IMR-90 (cell line): ENCODE data around the gene NPY4R. TPM values are rescaled to one million over a fixed set of nuclear protein-coding genes. Genes with fewer than 3 reads are reported as not detected.

Experiments
- ATAC-seq: fragments of 200-7000 bp; cut with Tn5 transposase; 2 replicates; pipeline ENCODE4 v1.9.1; 2020; ENCODE audit warnings: low read depth, mild to moderate bottlenecking, moderate library complexity
- BruUV-seq: library from RNA; stranded (reverse); fragments of 400-500 nt; replicated peaks from 2 replicates; lab custom pipeline; 2021; lab: Mats Ljungman, UMichigan
- CTCF ChIA-PET: fragments of 300-600 bp; formaldehyde crosslinking; extraction: SDS; loops from one replicate; lab custom pipeline; 2021; ENCODE audit warnings: antibody characterized with exemption; lab: Yijun Ruan, JAX
- POLR2A ChIA-PET: fragments of 300-600 bp; sonication (Branson Sonifier 250); formaldehyde crosslinking; loops from one replicate; lab custom pipeline; 2022; ENCODE audit warnings: antibody characterized with exemption; ENCODE audit not compliant: unreplicated experiment; lab: Charles Lee
- DNase-seq: peaks from one replicate; pipeline ENCODE4 v3.0.0; 2013
- H2AFZ ChIP-seq: replicated peaks from 2 replicates; pipeline ENCODE3; 2013; ENCODE audit warnings: low read length, mild to moderate bottlenecking; ENCODE audit not compliant: poor library complexity
- H2AK5ac ChIP-seq: 2 replicates; pipeline ENCODE4 v1.6.1; 2013; ENCODE audit warnings: low read depth, low read length, inconsistent platforms
- H2AK9ac ChIP-seq: replicated peaks from 2 replicates; pipeline ENCODE3; 2013; ENCODE audit warnings: mild to moderate bottlenecking, low read depth, low read length, moderate library complexity; ENCODE audit not compliant: poor library complexity
- H2BK120ac ChIP-seq: 2 replicates; pipeline ENCODE4 v1.6.1; 2013; ENCODE audit warnings: low read depth, low read length, inconsistent platforms
- H2BK15ac ChIP-seq: 3 replicates; pipeline ENCODE4 v1.6.1; 2013; ENCODE audit warnings: low read depth, low read length, inconsistent platforms
- H2BK20ac ChIP-seq: 2 replicates; pipeline ENCODE4 v1.6.1; 2013; ENCODE audit warnings: low read depth, mild to moderate bottlenecking, inconsistent platforms, low read length, moderate library complexity
- H2BK5ac ChIP-seq: 2 replicates; pipeline ENCODE4 v1.6.1; 2013; ENCODE audit warnings: mild to moderate bottlenecking, low read depth, low read length, inconsistent platforms; ENCODE audit not compliant: poor library complexity, severe bottlenecking
- H3K14ac ChIP-seq: replicated peaks from 2 replicates; pipeline ENCODE4 v1.6.1; 2013; ENCODE audit warnings: low read depth, low read length, inconsistent platforms
- H3K18ac ChIP-seq: 2 replicates; pipeline ENCODE4 v1.6.1; 2013; ENCODE audit warnings: low read depth, low read length, control low read depth
- H3K23ac ChIP-seq: 2 replicates; pipeline ENCODE4 v1.6.1; 2013; ENCODE audit warnings: low read depth, low read length, inconsistent platforms
- H3K27ac ChIP-seq: 2 replicates; pipeline ENCODE4 v1.5.1; 2013; ENCODE audit warnings: mild to moderate bottlenecking, control low read depth, low read length; ENCODE audit not compliant: insufficient read depth
- H3K27me3 ChIP-seq: 2 replicates; pipeline ENCODE4 v1.6.1; 2013; ENCODE audit warnings: low read length; ENCODE audit not compliant: control insufficient read depth, insufficient read depth
- H3K36me3 ChIP-seq: 2 replicates; pipeline ENCODE4 v1.6.1; 2013; ENCODE audit warnings: low read length, mixed read lengths; ENCODE audit not compliant: control insufficient read depth, insufficient read depth
- H3K4ac ChIP-seq: 2 replicates; pipeline ENCODE4 v1.6.1; 2013; ENCODE audit warnings: low read depth, low read length, inconsistent platforms
- H3K4me1 ChIP-seq: 2 replicates; pipeline ENCODE4 v1.6.1; 2013; ENCODE audit warnings: low read length, mixed read lengths; ENCODE audit not compliant: control insufficient read depth, insufficient read depth
- H3K4me2 ChIP-seq: 2 replicates; pipeline ENCODE4 v1.6.1; 2013; ENCODE audit warnings: low read depth, mild to moderate bottlenecking, control low read depth, low read length, moderate library complexity
- H3K4me3 ChIP-seq: 2 replicates; pipeline ENCODE4 v1.5.1; 2013; ENCODE audit warnings: low read depth, mild to moderate bottlenecking, control low read depth, low read length, moderate library complexity; ENCODE audit not compliant: insufficient read depth
- H3K56ac ChIP-seq: 2 replicates; pipeline ENCODE4 v1.6.1; 2013; ENCODE audit warnings: low read length, inconsistent platforms; ENCODE audit not compliant: insufficient read depth; ENCODE audit errors: extremely low read depth
- H3K79me1 ChIP-seq, 2 experiments: 2 replicates each; pipeline ENCODE4 v1.6.1; 2013; ENCODE audit warnings: low read length in 2 of 2, inconsistent platforms in 1 of 2, low read depth in 1 of 2
- H3K9ac ChIP-seq: 2 replicates; pipeline ENCODE4 v1.6.1; 2013; ENCODE audit warnings: low read depth, low read length, control low read depth
- H3K9me1 ChIP-seq: 2 replicates; pipeline ENCODE4 v1.6.1; 2013; ENCODE audit warnings: low read length, inconsistent platforms; ENCODE audit not compliant: insufficient read depth
- H3K9me3 ChIP-seq: 2 replicates; pipeline ENCODE4 v1.6.1; 2013; ENCODE audit warnings: low read length; ENCODE audit not compliant: control insufficient read depth, insufficient read depth
- H4K20me1 ChIP-seq: 2 replicates; pipeline ENCODE4 v1.6.1; 2013; ENCODE audit warnings: low read length, inconsistent platforms; ENCODE audit not compliant: insufficient read depth
- H4K5ac ChIP-seq: 2 replicates; pipeline ENCODE4 v1.6.1; 2013; ENCODE audit warnings: mild to moderate bottlenecking, low read depth, low read length, control low read depth
- H4K8ac ChIP-seq, 2 experiments: 2 replicates each; pipeline ENCODE4 v1.6.1; 2013; ENCODE audit warnings: low read depth in 2 of 2, low read length in 2 of 2, control low read depth in 1 of 2, inconsistent platforms in 1 of 2
- H4K91ac ChIP-seq: 2 replicates; pipeline ENCODE4 v1.6.1; 2013; ENCODE audit warnings: low read depth, low read length, inconsistent platforms; ENCODE audit not compliant: insufficient read depth
- BHLHE40 ChIP-seq: fragments of 150-350 bp; IDR thresholded peaks from 2 replicates; pipeline ENCODE4 v1.6.1; 2016; ENCODE audit warnings: mild to moderate bottlenecking, low read depth, low read length
- CEBPB ChIP-seq: IDR thresholded peaks from 2 replicates; pipeline ENCODE4 v1.6.1; 2012; ENCODE audit warnings: low read depth, low read length, improper control_type of control experiment
- CHD1 ChIP-seq: IDR thresholded peaks from 2 replicates; pipeline ENCODE4 v1.6.1; 2012; ENCODE audit warnings: low read depth, low read length, improper control_type of control experiment
- FOS ChIP-seq: fragments of 150-350 bp; IDR thresholded peaks from 2 replicates; pipeline ENCODE4 v1.6.1; 2016; ENCODE audit warnings: low read depth, low read length
- MAFK ChIP-seq: IDR thresholded peaks from 2 replicates; pipeline ENCODE4 v1.6.1; 2012; ENCODE audit warnings: low read depth, low read length, improper control_type of control experiment
- MAZ ChIP-seq: IDR thresholded peaks from 2 replicates; pipeline ENCODE4 v1.6.1; 2012; ENCODE audit warnings: low read depth, mild to moderate bottlenecking, low read length, improper control_type of control experiment, moderate library complexity, borderline replicate concordance
- MXI1 ChIP-seq: IDR thresholded peaks from 2 replicates; pipeline ENCODE4 v1.6.1; 2012; ENCODE audit warnings: low read depth, mild to moderate bottlenecking, low read length, moderate library complexity, borderline replicate concordance
- NFE2L2 ChIP-seq: fragments of 150-350 bp; IDR thresholded peaks from 2 replicates; pipeline ENCODE4 v1.6.1; 2016; ENCODE audit warnings: low read depth, mild to moderate bottlenecking, low read length
- POLR2A ChIP-seq: IDR thresholded peaks from 2 replicates; pipeline ENCODE4 v1.6.1; 2012; ENCODE audit warnings: mild to moderate bottlenecking, low read depth, low read length
- RAD21 ChIP-seq: IDR thresholded peaks from 2 replicates; pipeline ENCODE4 v1.6.1; 2012; ENCODE audit warnings: low read length, improper control_type of control experiment
- RFX5 ChIP-seq: IDR thresholded peaks from 2 replicates; pipeline ENCODE4 v1.8.0; 2012; ENCODE audit warnings: low read depth, mild to moderate bottlenecking, low read length, moderate library complexity
- dilution Hi-C: fragments of 300-500 bp; cut with HindIII; formaldehyde crosslinking; loops from one replicate; pipeline ENCODE4 v1.14.3; 2018; ENCODE audit warnings: low sequenced_read_pairs; ENCODE audit not compliant: unreplicated experiment
- in situ Hi-C: fragments of 300-500 bp; cut with MboI; formaldehyde crosslinking; loops from 3 replicates; pipeline ENCODE4 v1.14.3; 2019; ENCODE audit warnings: low sequenced_read_pairs, inconsistent platforms, mixed read lengths
- intact Hi-C: fragments of 100-400 bp; cut with micrococcal nuclease; formaldehyde crosslinking; loops from 2 replicates; pipeline ENCODE4 v1.10.0; 2022
- polyA plus RNA-seq, 3 experiments: library from polyadenylated mRNA; depleted of rRNA; stranded (reverse); fragments of >200 nt; gene quantifications; 2 replicates each; pipeline ENCODE4 v1.2.3, GENCODE V29; 2012; ENCODE audit warnings: low replicate concordance in 1 of 3
- total RNA-seq: library from RNA; depleted of rRNA; stranded (reverse); fragments of >200 nt; gene quantifications from 2 replicates; pipeline ENCODE4 v1.2.3, GENCODE V29; 2012
- TF ChIP-seq, protein P1 (sequence below): fragments of 150-350 bp; IDR thresholded peaks from 2 replicates; pipeline ENCODE4 v1.6.1; 2017; ENCODE audit warnings: mild to moderate bottlenecking, antibody characterized with exemption, low read length, low read depth
- TF ChIP-seq, protein P2 (sequence below): conservative IDR thresholded peaks from 2 replicates; pipeline ENCODE4 v1.5.1; 2012; ENCODE audit warnings: mild to moderate bottlenecking, low read depth, low read length, improper control_type of control experiment
- TF ChIP-seq, protein P3 (sequence below): fragments of 150-350 bp; IDR thresholded peaks from 2 replicates; pipeline ENCODE4 v1.6.1; 2016; ENCODE audit warnings: low read depth, mild to moderate bottlenecking, low read length, moderate library complexity, borderline replicate concordance

The NPY4R gene
- total and polyA plus RNA-seq, 2 of the 4 experiments (the other 2 are of a cell fraction): 0.56 to 1.1 TPM

DNA sequence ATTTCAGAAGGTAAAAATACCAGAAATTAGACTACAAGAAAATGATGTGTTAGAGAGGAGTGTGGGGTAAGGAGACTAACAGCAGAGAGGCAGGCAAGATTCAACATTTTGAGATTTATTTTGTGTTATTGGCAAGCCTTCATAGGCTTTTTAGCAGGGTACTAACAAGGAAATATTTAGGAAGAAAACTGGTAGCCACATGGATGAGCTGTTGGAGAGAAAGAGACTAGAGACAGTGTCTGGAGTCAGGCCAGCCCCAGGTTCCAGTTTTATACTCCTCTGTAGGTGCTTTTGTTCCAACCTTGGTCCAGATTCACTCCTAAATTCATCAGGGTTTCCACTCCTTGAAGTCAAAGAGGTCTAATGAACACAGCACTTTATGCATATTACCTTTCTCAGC, 49.6 kb upstream of the NPY4R start:
- no peak for TF ChIP-seq NFE2L2
- TF ChIP-seq, protein P1, sequence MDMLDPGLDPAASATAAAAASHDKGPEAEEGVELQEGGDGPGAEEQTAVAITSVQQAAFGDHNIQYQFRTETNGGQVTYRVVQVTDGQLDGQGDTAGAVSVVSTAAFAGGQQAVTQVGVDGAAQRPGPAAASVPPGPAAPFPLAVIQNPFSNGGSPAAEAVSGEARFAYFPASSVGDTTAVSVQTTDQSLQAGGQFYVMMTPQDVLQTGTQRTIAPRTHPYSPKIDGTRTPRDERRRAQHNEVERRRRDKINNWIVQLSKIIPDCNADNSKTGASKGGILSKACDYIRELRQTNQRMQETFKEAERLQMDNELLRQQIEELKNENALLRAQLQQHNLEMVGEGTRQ: no peak
- no peak for TF ChIP-seq BHLHE40
- no peak for TF ChIP-seq MAZ
- no peak for TF ChIP-seq FOS
- TF ChIP-seq RAD21: no peak
- no peak for TF ChIP-seq CEBPB
- TF ChIP-seq POLR2A: no peak
- TF ChIP-seq, protein P2, sequence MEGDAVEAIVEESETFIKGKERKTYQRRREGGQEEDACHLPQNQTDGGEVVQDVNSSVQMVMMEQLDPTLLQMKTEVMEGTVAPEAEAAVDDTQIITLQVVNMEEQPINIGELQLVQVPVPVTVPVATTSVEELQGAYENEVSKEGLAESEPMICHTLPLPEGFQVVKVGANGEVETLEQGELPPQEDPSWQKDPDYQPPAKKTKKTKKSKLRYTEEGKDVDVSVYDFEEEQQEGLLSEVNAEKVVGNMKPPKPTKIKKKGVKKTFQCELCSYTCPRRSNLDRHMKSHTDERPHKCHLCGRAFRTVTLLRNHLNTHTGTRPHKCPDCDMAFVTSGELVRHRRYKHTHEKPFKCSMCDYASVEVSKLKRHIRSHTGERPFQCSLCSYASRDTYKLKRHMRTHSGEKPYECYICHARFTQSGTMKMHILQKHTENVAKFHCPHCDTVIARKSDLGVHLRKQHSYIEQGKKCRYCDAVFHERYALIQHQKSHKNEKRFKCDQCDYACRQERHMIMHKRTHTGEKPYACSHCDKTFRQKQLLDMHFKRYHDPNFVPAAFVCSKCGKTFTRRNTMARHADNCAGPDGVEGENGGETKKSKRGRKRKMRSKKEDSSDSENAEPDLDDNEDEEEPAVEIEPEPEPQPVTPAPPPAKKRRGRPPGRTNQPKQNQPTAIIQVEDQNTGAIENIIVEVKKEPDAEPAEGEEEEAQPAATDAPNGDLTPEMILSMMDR: no peak
- no peak for TF ChIP-seq MAFK
- TF ChIP-seq, protein P3, sequence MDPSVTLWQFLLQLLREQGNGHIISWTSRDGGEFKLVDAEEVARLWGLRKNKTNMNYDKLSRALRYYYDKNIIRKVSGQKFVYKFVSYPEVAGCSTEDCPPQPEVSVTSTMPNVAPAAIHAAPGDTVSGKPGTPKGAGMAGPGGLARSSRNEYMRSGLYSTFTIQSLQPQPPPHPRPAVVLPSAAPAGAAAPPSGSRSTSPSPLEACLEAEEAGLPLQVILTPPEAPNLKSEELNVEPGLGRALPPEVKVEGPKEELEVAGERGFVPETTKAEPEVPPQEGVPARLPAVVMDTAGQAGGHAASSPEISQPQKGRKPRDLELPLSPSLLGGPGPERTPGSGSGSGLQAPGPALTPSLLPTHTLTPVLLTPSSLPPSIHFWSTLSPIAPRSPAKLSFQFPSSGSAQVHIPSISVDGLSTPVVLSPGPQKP: no peak
- no peak for TF ChIP-seq CHD1
- no peak for TF ChIP-seq MXI1
- no peak for TF ChIP-seq RFX5
- CTCF ChIA-PET: no interaction called here
- H3K23ac ChIP-seq: no peak overlapping the region
- no peak overlapping the region for H2AK9ac ChIP-seq
- peak overlapping the region; percentile 58 for H2BK120ac ChIP-seq
- H3K27me3 ChIP-seq: no peaks in the 10 kb centered on the region
- peak overlapping the region; percentile 65 for H2BK20ac ChIP-seq
- peaks cover 17% of the 10 kb centered on the region for H3K9me1 ChIP-seq
- ATAC-seq (no peak), DNase-seq (no peak)
- no peak overlapping the region for H3K27ac ChIP-seq
- no peak overlapping the region for H2AK5ac ChIP-seq
- H2AFZ ChIP-seq: no peak overlapping the region
- H2BK5ac ChIP-seq: no peak overlapping the region
- H3K79me1 ChIP-seq: no peaks in the 10 kb centered on the region
- dilution Hi-C loops: no loop called here
- intact Hi-C loops: no loop called here
- H4K91ac ChIP-seq: peak overlapping the region; percentile 58; the same call in 1 of the 2 replicates
- H3K4ac ChIP-seq: peak overlapping the region; percentile 51; the same call in 1 of the 2 replicates
- H3K14ac ChIP-seq: no peak overlapping the region
- H3K4me2 ChIP-seq: no peak overlapping the region
- H4K8ac ChIP-seq: no peak overlapping the region; a peak in 1 of 4 replicates
- no TSS peak for BruUV-seq
- H4K5ac ChIP-seq: no peak overlapping the region
- in situ Hi-C loops: no loop called here
- no peak overlapping the region for H3K9ac ChIP-seq
- POLR2A ChIA-PET: no interaction called here
- H4K20me1 ChIP-seq: no peaks in the 10 kb centered on the region
- no peak overlapping the region for H3K56ac ChIP-seq
- no peaks in the 10 kb centered on the region for H3K36me3 ChIP-seq
- no peak overlapping the region; the same call in 2 of the 3 replicates for H2BK15ac ChIP-seq
- H3K9me3 ChIP-seq: no peaks in the 10 kb centered on the region
- H3K4me3 ChIP-seq: no peak overlapping the region
- H3K18ac ChIP-seq: no peak overlapping the region
- H3K4me1 ChIP-seq: peaks cover 8% of the 10 kb centered on the region
